ENCODE results near the gene MPG. TPM values are rescaled to one million over a fixed set of nuclear protein-coding genes. Genes with fewer than 3 reads are reported as not detected.

The MPG gene
- total RNA-seq, 1 experiment from 2014 or later = 41.1 TPM

DNA sequence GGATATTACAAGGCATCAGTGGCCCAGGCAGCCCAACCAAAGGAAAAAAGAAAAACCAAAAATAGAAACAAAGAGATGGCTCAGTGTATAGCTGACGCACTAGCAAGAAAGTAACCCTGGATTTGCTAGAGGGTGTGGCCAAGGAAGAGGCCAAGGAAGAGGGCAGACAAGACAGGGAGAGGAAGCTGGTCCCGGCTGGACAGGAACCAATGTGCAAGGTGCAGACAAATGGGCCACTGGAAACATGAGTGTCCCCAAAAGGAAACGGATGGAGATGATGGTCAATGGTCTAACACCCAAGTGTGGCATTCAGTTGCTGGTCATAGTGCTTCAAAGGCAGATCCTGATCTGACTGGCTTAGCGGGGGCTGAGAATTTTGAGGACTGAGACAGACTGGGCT lies 35.3 kb upstream of the MPG start:
- no peak for DNase-seq
- no peaks in the 10 kb centered on the region; the same call in 1 of the 2 replicates for H3K36me3 ChIP-seq (ENCODE audit: control insufficient read depth, insufficient read depth, low read length)
- no peak overlapping the region for H3K27ac Mint-ChIP-seq (ENCODE audit: unreplicated experiment)
- H3K27me3 ChIP-seq (replicated peaks; ENCODE audit: control insufficient read depth, insufficient read depth, low read length) = no peaks in the 10 kb centered on the region
- intact Hi-C loops (cut with micrococcal nuclease; ENCODE audit: unreplicated experiment) = no loop called here
- H3K36me3 Mint-ChIP-seq (ENCODE audit: insufficient read depth, unreplicated experiment) = peaks cover 63% of the 10 kb centered on the region
- no peaks in the 10 kb centered on the region for H3K9me3 ChIP-seq
- no peak overlapping the region for H3K4me3 ChIP-seq (ENCODE audit: low read depth, low read length)
- no peaks in the 10 kb centered on the region for H3K4me1 ChIP-seq
- no peaks in the 10 kb centered on the region for H3K4me1 Mint-ChIP-seq (ENCODE audit: low read depth, unreplicated experiment)
- H3K27me3 Mint-ChIP-seq (ENCODE audit: insufficient read depth, unreplicated experiment) = no peaks in the 10 kb centered on the region
- BruUV-seq (replicated peaks) = no TSS peak
- ChIA-PET CTCF (no interaction called here), POLR2A (no interaction called here)
- H3K4me3 Mint-ChIP-seq (ENCODE audit: unreplicated experiment) = no peak overlapping the region
- TF ChIP-seq, protein P1, sequence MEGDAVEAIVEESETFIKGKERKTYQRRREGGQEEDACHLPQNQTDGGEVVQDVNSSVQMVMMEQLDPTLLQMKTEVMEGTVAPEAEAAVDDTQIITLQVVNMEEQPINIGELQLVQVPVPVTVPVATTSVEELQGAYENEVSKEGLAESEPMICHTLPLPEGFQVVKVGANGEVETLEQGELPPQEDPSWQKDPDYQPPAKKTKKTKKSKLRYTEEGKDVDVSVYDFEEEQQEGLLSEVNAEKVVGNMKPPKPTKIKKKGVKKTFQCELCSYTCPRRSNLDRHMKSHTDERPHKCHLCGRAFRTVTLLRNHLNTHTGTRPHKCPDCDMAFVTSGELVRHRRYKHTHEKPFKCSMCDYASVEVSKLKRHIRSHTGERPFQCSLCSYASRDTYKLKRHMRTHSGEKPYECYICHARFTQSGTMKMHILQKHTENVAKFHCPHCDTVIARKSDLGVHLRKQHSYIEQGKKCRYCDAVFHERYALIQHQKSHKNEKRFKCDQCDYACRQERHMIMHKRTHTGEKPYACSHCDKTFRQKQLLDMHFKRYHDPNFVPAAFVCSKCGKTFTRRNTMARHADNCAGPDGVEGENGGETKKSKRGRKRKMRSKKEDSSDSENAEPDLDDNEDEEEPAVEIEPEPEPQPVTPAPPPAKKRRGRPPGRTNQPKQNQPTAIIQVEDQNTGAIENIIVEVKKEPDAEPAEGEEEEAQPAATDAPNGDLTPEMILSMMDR (IDR thresholded peaks at IDR 0.05; ENCODE audit: insufficient read depth in 1 of 2, low read depth in 1 of 2, low read length in 1 of 2, severe bottlenecking in 1 of 2, unreplicated experiment in 1 of 2) = no peak
- peaks cover 14% of the 10 kb centered on the region for H3K9me3 Mint-ChIP-seq (ENCODE audit: unreplicated experiment)

- H3K36me3 Mint-ChIP-seq (ENCODE audit: insufficient read depth, unreplicated experiment) = peaks cover 69% of the 10 kb centered on the region
- BruUV-seq (replicated peaks) = no TSS peak
- intact Hi-C loops (cut with micrococcal nuclease; ENCODE audit: unreplicated experiment) = no loop called here
- H3K27ac Mint-ChIP-seq (ENCODE audit: unreplicated experiment) = no peak overlapping the region
- POLR2A ChIA-PET = no interaction called here
- Histone ChIP-seq H3K4me1 (no peaks in the 10 kb centered on the region), H3K4me3 (ENCODE audit: low read depth, low read length) (no peak overlapping the region), H3K9me3 (no peaks in the 10 kb centered on the region), H3K27me3 (replicated peaks; ENCODE audit: control insufficient read depth, insufficient read depth, low read length) (no peaks in the 10 kb centered on the region), H3K36me3 (ENCODE audit: control insufficient read depth, insufficient read depth, low read length) (no peaks in the 10 kb centered on the region; the same call in 1 of the 2 replicates)
- CTCF ChIA-PET = no interaction called here
- H3K9me3 Mint-ChIP-seq (ENCODE audit: unreplicated experiment) = peaks cover 14% of the 10 kb centered on the region
- DNase-seq = no peak
- TF ChIP-seq, protein P1 (IDR thresholded peaks at IDR 0.05; ENCODE audit: insufficient read depth in 1 of 2, low read depth in 1 of 2, low read length in 1 of 2, severe bottlenecking in 1 of 2, unreplicated experiment in 1 of 2) = no peak
- H3K4me3 Mint-ChIP-seq (ENCODE audit: unreplicated experiment) = no peak overlapping the region
- no peaks in the 10 kb centered on the region for H3K4me1 Mint-ChIP-seq (ENCODE audit: low read depth, unreplicated experiment)
- H3K27me3 Mint-ChIP-seq (ENCODE audit: insufficient read depth, unreplicated experiment) = no peaks in the 10 kb centered on the region
Measured at GRCh38 chr16:43294-43693, 34.7 kb upstream of the MPG start.

- Mint-ChIP-seq H3K9me3 (ENCODE audit: unreplicated experiment) (peaks cover 14% of the 10 kb centered on the region), H3K36me3 (ENCODE audit: insufficient read depth, unreplicated experiment) (peaks cover 76% of the 10 kb centered on the region), H3K27me3 (ENCODE audit: insufficient read depth, unreplicated experiment) (no peaks in the 10 kb centered on the region), H3K4me1 (ENCODE audit: low read depth, unreplicated experiment) (no peaks in the 10 kb centered on the region), H3K27ac (ENCODE audit: unreplicated experiment) (no peak overlapping the region), H3K4me3 (ENCODE audit: unreplicated experiment) (no peak overlapping the region)
- Histone ChIP-seq H3K4me3 (ENCODE audit: low read depth, low read length) (no peak overlapping the region), H3K9me3 (no peaks in the 10 kb centered on the region), H3K4me1 (no peaks in the 10 kb centered on the region), H3K36me3 (ENCODE audit: control insufficient read depth, insufficient read depth, low read length) (no peaks in the 10 kb centered on the region; the same call in 1 of the 2 replicates), H3K27me3 (replicated peaks; ENCODE audit: control insufficient read depth, insufficient read depth, low read length) (no peaks in the 10 kb centered on the region)
- POLR2A ChIA-PET = interaction anchor here (1.1 kb wide), 1 partner anchor 9 kb away, joined by 8 read pairs; the partner anchor contains the start of genes POLR3K and SNRNP25
- intact Hi-C loops (cut with micrococcal nuclease; ENCODE audit: unreplicated experiment) = no loop called here
- DNase-seq = no peak
- TF ChIP-seq, protein P1 (IDR thresholded peaks at IDR 0.05; ENCODE audit: insufficient read depth in 1 of 2, low read depth in 1 of 2, low read length in 1 of 2, severe bottlenecking in 1 of 2, unreplicated experiment in 1 of 2) = no peak
- BruUV-seq (replicated peaks) = no TSS peak
- CTCF ChIA-PET = no interaction called here
Measured at GRCh38 chr16:44655-45054, 33.4 kb upstream of the MPG start.
